Measurements from ENCODE around the gene QRICH1.
"Not testable (repeated sequence)": the region's sequence is repeated elsewhere in the genome, so short reads cannot be mapped to it uniquely, and the experiment has no call there.

Gene QRICH1

DNA sequence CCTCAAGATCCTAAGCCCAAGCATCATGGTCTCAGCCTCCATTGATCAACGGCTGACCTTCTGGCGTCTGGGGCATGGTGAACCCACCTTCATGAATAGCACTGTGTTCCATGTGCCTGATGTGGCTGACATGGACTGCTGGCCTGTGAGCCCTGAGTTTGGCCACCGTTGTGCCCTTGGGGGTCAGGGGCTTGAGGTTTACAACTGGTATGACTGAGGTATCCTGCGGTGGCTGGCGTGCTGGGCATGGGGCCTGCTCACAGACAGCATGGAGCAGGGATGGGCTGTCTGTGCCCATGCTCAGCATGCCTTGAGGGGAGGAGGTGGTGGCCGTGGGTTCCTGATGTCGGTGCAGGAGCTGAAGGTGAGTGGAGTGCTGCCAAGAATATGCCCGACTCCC, 78.8 kb downstream of the QRICH1 start:
- no peak overlapping the region for H3K4me3 ChIP-seq (ENCODE audit: low read depth, low read length)
- TF ChIP-seq, protein P1, sequence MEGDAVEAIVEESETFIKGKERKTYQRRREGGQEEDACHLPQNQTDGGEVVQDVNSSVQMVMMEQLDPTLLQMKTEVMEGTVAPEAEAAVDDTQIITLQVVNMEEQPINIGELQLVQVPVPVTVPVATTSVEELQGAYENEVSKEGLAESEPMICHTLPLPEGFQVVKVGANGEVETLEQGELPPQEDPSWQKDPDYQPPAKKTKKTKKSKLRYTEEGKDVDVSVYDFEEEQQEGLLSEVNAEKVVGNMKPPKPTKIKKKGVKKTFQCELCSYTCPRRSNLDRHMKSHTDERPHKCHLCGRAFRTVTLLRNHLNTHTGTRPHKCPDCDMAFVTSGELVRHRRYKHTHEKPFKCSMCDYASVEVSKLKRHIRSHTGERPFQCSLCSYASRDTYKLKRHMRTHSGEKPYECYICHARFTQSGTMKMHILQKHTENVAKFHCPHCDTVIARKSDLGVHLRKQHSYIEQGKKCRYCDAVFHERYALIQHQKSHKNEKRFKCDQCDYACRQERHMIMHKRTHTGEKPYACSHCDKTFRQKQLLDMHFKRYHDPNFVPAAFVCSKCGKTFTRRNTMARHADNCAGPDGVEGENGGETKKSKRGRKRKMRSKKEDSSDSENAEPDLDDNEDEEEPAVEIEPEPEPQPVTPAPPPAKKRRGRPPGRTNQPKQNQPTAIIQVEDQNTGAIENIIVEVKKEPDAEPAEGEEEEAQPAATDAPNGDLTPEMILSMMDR (IDR thresholded peaks at IDR 0.05; ENCODE audit: insufficient read depth, low read depth, low read length, missing control alignments): no peak
- no peak for DNase-seq (ENCODE audit: low read depth)

DNA sequence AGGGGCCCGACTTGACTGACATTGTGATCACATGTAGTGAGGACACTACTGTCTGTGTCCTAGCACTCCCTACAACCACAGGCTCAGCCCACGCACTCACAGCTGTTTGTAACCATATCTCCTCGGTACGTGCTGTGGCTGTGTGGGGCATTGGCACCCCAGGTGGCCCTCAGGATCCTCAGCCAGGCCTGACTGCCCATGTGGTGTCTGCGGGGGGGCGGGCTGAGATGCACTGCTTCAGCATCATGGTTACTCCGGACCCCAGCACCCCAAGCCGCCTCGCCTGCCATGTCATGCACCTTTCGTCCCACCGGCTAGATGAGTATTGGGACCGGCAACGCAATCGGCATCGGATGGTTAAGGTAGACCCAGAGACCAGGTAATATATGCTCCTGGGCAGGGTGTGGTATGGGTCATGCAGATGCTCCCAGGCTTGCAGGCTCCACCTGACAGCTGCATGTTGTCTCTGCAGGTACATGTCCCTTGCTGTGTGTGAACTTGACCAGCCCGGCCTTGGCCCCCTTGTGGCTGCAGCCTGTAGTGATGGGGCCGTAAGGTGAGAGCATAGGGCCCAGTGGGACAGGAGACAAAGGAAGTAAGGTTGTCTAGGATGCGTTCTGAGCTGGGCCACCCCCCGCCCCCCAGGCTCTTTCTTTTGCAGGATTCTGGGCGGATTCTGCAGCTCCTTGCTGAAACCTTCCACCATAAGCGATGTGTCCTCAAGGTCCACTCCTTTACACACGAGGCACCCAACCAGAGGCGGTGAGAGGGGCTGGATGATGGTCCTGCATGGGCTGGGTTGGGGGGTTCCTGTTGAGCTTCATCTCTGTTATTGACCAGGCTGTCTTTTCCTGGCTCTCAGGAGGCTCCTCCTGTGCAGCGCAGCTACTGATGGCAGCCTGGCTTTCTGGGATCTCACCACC, 79.9 kb downstream of the QRICH1 start:
- DNase-seq (ENCODE audit: low read depth): peak; percentile 83
- TF ChIP-seq, protein P1 (IDR thresholded peaks at IDR 0.05; ENCODE audit: insufficient read depth, low read depth, low read length, missing control alignments): peak; percentile 76
- no peak overlapping the region for H3K4me3 ChIP-seq (ENCODE audit: low read depth, low read length)

DNA sequence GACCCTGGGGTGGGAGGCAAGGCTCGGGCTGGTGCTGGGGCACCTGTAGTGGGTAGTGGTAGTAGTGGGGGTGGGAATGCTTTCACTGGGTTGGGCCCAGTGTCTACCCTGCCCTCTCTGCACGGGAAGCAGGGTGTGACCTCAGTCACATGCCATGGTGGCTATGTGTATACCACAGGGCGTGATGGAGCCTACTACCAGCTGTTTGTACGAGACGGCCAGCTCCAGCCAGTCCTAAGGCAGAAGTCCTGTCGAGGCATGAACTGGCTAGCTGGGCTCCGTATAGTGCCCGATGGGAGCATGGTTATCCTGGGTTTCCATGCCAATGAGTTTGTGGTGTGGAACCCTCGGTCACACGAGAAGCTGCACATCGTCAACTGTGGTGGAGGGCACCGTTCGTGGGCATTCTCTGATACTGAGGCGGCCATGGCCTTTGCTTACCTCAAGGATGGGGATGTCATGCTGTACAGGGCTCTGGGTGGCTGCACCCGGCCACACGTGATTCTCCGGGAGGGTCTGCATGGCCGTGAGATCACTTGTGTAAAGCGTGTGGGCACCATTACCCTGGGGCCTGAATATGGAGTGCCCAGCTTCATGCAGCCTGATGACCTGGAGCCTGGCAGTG, 80.6 kb downstream of the QRICH1 start:
- TF ChIP-seq, protein P1 (IDR thresholded peaks at IDR 0.05; ENCODE audit: insufficient read depth, low read depth, low read length, missing control alignments): no peak
- DNase-seq (ENCODE audit: low read depth): no peak
- H3K4me3 ChIP-seq (ENCODE audit: low read depth, low read length): no peak overlapping the region

- DNase-seq (ENCODE audit: low read depth): no peak
- TF ChIP-seq, protein P1 (IDR thresholded peaks at IDR 0.05; ENCODE audit: insufficient read depth, low read depth, low read length, missing control alignments): no peak
- H3K4me3 ChIP-seq (ENCODE audit: low read depth, low read length): no peak overlapping the region
Observed at GRCh38 chr3:49012441-49013017, 81.3 kb downstream of the QRICH1 start.

GRCh38 chr3:49009396-49009795, 84.5 kb downstream of the QRICH1 start:
- no peak overlapping the region for H3K4me3 ChIP-seq (ENCODE audit: low read depth, low read length)
- TF ChIP-seq, protein P1 (IDR thresholded peaks at IDR 0.05; ENCODE audit: insufficient read depth, low read depth, low read length, missing control alignments): no peak
- no peak for DNase-seq (ENCODE audit: low read depth)

GRCh38 chr3:49008627-49009026, 85.2 kb downstream of the QRICH1 start:
- DNase-seq (ENCODE audit: low read depth): not testable (repeated sequence)
- H3K4me3 ChIP-seq (ENCODE audit: low read depth, low read length): peak overlapping the region; percentile 92

Measured in GM12865 (cell line).